Fibroblast of the aortic adventitia (primary cell): ENCODE results near the gene HSD17B2. TPM values are rescaled to one million over a fixed set of nuclear protein-coding genes. Genes with fewer than 3 reads are reported as not detected.
A peak's percentile ranks its signal among the peaks of the same experiment; 100 is the strongest.

Experiments used
- DNase-seq: peaks from one replicate; pipeline ENCODE4 v3.0.0-alpha.2; 2010; ENCODE audit warnings: low read depth
- H3K4me3 ChIP-seq: 2 replicates; pipeline ENCODE4 v1.5.1; 2011; ENCODE audit warnings: low read depth, mild to moderate bottlenecking, control low read depth, low read length, moderate library complexity
- CTCF ChIP-seq: IDR thresholded peaks from 2 replicates; pipeline ENCODE4 v1.5.1; 2011; ENCODE audit warnings: mild to moderate bottlenecking, low read length, control low read depth, inconsistent platforms; ENCODE audit not compliant: insufficient read depth
- total RNA-seq: library from RNA; depleted of rRNA; stranded (reverse); fragments of >200 nt; gene quantifications from 2 replicates; pipeline ENCODE4 v1.2.3, GENCODE V29; 2012; ENCODE audit warnings: low replicate concordance

HSD17B2 gene
- total RNA-seq, 1 donor, result 0.09 TPM

GRCh38 chr16:82016964-82017363 is 18.1 kb upstream of the HSD17B2 start:
- peak; percentile 89 for DNase-seq
- no peak overlapping the region for H3K4me3 ChIP-seq
- no peak for TF ChIP-seq CTCF

- no peak for TF ChIP-seq CTCF
- H3K4me3 ChIP-seq, result no peak overlapping the region
- no peak for DNase-seq
Observed at GRCh38 chr16:82017911-82018568, 17.0 kb upstream of the HSD17B2 start.

GRCh38 chr16:82019535-82019934 is 15.5 kb upstream of the HSD17B2 start:
- no peak for TF ChIP-seq CTCF
- no peak overlapping the region for H3K4me3 ChIP-seq
- no peak for DNase-seq

- H3K4me3 ChIP-seq, result no peak overlapping the region
- DNase-seq, result no peak
- TF ChIP-seq CTCF, result no peak
Observed at GRCh38 chr16:82020051-82020450, 15.0 kb upstream of the HSD17B2 start.

GRCh38 chr16:82023206-82023605 is 11.8 kb upstream of the HSD17B2 start:
- TF ChIP-seq CTCF, result no peak

GRCh38 chr16:82024316-82024715 is 10.7 kb upstream of the HSD17B2 start:
- no peak for TF ChIP-seq CTCF
- no peak overlapping the region for H3K4me3 ChIP-seq
- DNase-seq, result no peak

More at GRCh38 chr16:82023206-82023605, 11.8 kb upstream of the HSD17B2 start:
- no peak overlapping the region for H3K4me3 ChIP-seq
- no peak for DNase-seq

- no peak overlapping the region for H3K4me3 ChIP-seq
- TF ChIP-seq CTCF, result no peak
- no peak for DNase-seq
Observed at GRCh38 chr16:82024883-82025282, 10.2 kb upstream of the HSD17B2 start.
